RWPE2 (cell line): Measurements from ENCODE around the gene ANK2.
A peak's percentile ranks its signal among the peaks of the same experiment; 100 is the strongest.

Source experiments
- ATAC-seq: fragments of 200-7000 bp; cut with Tn5 transposase; 3 replicates; pipeline ENCODE4 v1.9.1; 2021; ENCODE audit warnings: low read depth
- DNase-seq: peaks from one replicate; pipeline ENCODE4 v3.0.0-alpha.2; 2020; ENCODE audit warnings: low spot score
- H3K27ac ChIP-seq: fragments of 450-650 bp; 2 replicates; pipeline ENCODE4 v1.5.1; 2017; ENCODE audit warnings: mild to moderate bottlenecking; ENCODE audit not compliant: poor library complexity, severe bottlenecking
- H3K27me3 ChIP-seq: fragments of 250-450 bp; sonication (Bioruptor Pico); 2 replicates; pipeline ENCODE4 v1.5.1; 2021; ENCODE audit warnings: mild to moderate bottlenecking, moderate library complexity; ENCODE audit not compliant: insufficient read depth, poor library complexity, severe bottlenecking
- H3K36me3 ChIP-seq: fragments of 250-450 bp; sonication (Bioruptor Pico); 2 replicates; pipeline ENCODE4 v1.5.1; 2020; ENCODE audit warnings: low read depth, mild to moderate bottlenecking, moderate library complexity
- H3K4me1 ChIP-seq: fragments of 250-450 bp; sonication (Bioruptor Pico); 2 replicates; pipeline ENCODE4 v1.5.1; 2021; ENCODE audit warnings: mild to moderate bottlenecking, moderate library complexity; ENCODE audit not compliant: insufficient read depth, poor library complexity, severe bottlenecking
- H3K4me3 ChIP-seq: fragments of 250-450 bp; sonication (Bioruptor Pico); 2 replicates; pipeline ENCODE4 v1.5.1; 2021; ENCODE audit warnings: mild to moderate bottlenecking, moderate library complexity; ENCODE audit not compliant: severe bottlenecking
- H3K9me3 ChIP-seq: fragments of 250-450 bp; sonication (Bioruptor Pico); 2 replicates; pipeline ENCODE4 v1.5.1; 2021; ENCODE audit warnings: mild to moderate bottlenecking, moderate library complexity; ENCODE audit not compliant: severe bottlenecking
- CTCF ChIP-seq: fragments of 450-650 bp; IDR thresholded peaks from one replicate; pipeline ENCODE4 v1.5.1; 2017; ENCODE audit warnings: mild to moderate bottlenecking, moderate library complexity; ENCODE audit not compliant: poor library complexity, severe bottlenecking

The ANK2 gene

GRCh38 chr4:113325876-113326615, 276.6 kb downstream of the ANK2 start:
- TF ChIP-seq CTCF, result no peak
- H3K4me1 ChIP-seq, result no peaks in the 10 kb centered on the region
- no peak overlapping the region for H3K27ac ChIP-seq
- H3K27me3 ChIP-seq, result no peaks in the 10 kb centered on the region
- no peak for ATAC-seq
- H3K36me3 ChIP-seq, result no peaks in the 10 kb centered on the region
- H3K9me3 ChIP-seq, result no peaks in the 10 kb centered on the region
- H3K4me3 ChIP-seq, result no peak overlapping the region
- DNase-seq, result no peak

DNA sequence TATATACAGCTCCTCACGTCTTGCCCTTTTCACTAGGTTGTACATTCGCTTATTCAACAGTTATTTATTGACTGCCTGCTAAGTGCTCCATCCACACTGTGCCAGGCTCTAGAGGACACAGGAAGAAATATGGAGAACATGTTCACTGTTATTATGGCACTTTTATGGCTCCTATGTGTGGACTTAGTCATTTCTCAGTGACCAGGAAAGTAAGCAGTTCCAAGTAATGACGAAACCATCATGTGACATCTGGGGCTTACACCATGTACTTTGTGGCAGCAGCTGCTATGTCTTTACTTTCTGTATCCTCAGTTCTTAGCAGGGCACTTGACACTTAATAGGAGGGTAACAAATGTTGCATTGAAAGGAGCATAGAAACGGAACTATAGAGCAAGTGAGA, 278.0 kb downstream of the ANK2 start:
- Histone ChIP-seq H3K36me3 (no peaks in the 10 kb centered on the region), H3K4me3 (no peak overlapping the region), H3K9me3 (no peaks in the 10 kb centered on the region), H3K27ac (no peak overlapping the region), H3K27me3 (no peaks in the 10 kb centered on the region), H3K4me1 (no peaks in the 10 kb centered on the region)
- ATAC-seq (no peak), DNase-seq (no peak)
- no peak for TF ChIP-seq CTCF

- H3K4me3 ChIP-seq, result no peak overlapping the region
- H3K36me3 ChIP-seq, result no peaks in the 10 kb centered on the region
- no peaks in the 10 kb centered on the region for H3K27me3 ChIP-seq
- H3K4me1 ChIP-seq, result no peaks in the 10 kb centered on the region
- ATAC-seq, result 0 out of 3 replicates have a peak, but pooled peaks have one; percentile 46
- TF ChIP-seq CTCF, result peak; percentile 52
- no peak overlapping the region for H3K27ac ChIP-seq
- DNase-seq, result no peak
- no peaks in the 10 kb centered on the region for H3K9me3 ChIP-seq
Observed at GRCh38 chr4:113328514-113328913, 279.1 kb downstream of the ANK2 start.

GRCh38 chr4:113330200-113330599, 280.7 kb downstream of the ANK2 start:
- DNase-seq, result no peak
- no peak for TF ChIP-seq CTCF
- no peaks in the 10 kb centered on the region for H3K27me3 ChIP-seq
- no peaks in the 10 kb centered on the region for H3K4me1 ChIP-seq
- no peak for ATAC-seq
- H3K4me3 ChIP-seq, result no peak overlapping the region
- no peaks in the 10 kb centered on the region for H3K9me3 ChIP-seq
- H3K27ac ChIP-seq, result no peak overlapping the region
- no peaks in the 10 kb centered on the region for H3K36me3 ChIP-seq

- DNase-seq (no peak), ATAC-seq (no peak)
- no peak overlapping the region for H3K27ac ChIP-seq
- TF ChIP-seq CTCF, result no peak
- no peaks in the 10 kb centered on the region for H3K4me1 ChIP-seq
- no peaks in the 10 kb centered on the region for H3K36me3 ChIP-seq
- H3K27me3 ChIP-seq, result no peaks in the 10 kb centered on the region
- no peak overlapping the region for H3K4me3 ChIP-seq
- H3K9me3 ChIP-seq, result no peaks in the 10 kb centered on the region
Observed at GRCh38 chr4:113331811-113332210, 282.4 kb downstream of the ANK2 start.
